ENCODE data around the gene PHF24.
"Not testable (repeated sequence)": the region's sequence is repeated elsewhere in the genome, so short reads cannot be mapped to it uniquely, and the experiment has no call there.

Gene PHF24
- total RNA-seq = 0 reads per million in 3 donors

DNA sequence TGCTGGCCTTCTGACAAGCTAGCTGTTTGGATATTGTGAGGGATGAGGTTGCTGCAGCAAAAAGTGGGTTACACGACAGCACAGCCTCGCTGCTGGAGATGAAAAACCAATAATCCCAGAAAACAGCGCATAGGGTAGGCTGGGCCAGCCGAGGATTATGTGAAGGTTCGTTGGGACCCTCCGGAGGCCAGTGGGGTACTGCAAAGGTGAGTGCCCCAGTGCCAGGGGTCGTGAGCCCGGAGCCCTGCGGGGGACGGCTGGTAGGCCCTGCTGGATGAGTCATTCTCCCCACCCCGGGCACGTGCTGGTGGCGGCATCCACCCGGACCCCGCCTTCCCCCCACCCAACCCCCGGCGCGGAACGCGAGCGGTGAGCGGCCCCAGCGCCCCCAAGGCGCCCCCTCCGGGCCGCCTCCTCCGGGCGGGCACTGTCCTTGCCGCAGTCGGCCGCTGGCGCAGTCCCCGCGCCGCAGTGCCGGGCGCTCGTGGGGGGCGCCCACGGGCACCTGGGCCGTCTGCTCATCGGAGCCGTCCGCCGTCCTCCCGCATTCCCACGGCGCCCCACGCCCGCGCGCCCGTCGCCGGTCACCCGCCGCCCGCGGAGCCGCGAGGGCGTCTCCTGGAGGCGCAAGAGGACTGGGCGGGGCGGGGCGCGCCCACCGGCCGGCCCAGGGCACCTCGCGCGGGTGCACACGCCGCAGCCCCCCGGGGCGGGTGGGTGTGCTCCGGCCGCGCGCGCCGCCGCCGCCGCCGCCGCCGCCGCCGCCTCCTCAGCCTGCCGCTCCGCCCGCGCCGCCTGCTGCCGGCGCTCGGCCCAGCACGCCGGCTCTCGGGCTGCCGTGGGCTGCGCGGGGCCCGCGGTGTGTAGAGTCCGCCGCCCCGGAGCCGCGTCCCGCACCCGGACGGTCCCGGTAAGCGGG lies at the start of gene PHF24:
TSS of gene PHF24 (plus strand) at position 794 of the 919 bp plus-strand sequence. CDS start 13,014 bp downstream, outside the sequence.
- no peak for DNase-seq
- peaks cover 30% of the 10 kb centered on the region for H3K27me3 ChIP-seq (replicated peaks; ENCODE audit: control insufficient read depth, insufficient read depth, low read length, poor library complexity, severe bottlenecking)
- peak within 1 kb of the TSS; percentile 39 for H3K4me3 ChIP-seq (ENCODE audit: insufficient read depth, low read depth, low read length, poor library complexity, severe bottlenecking)
- no peaks in the 10 kb centered on the region for H3K36me3 ChIP-seq (ENCODE audit: control insufficient read depth, insufficient read depth, low read length)
- H3K27ac ChIP-seq (ENCODE audit: insufficient read depth, low read length, poor library complexity, severe bottlenecking) = no peak within 1 kb of the TSS
- no peaks in the 10 kb centered on the region for H3K9me3 ChIP-seq (ENCODE audit: control insufficient read depth, low read length)
- H3K4me1 ChIP-seq (ENCODE audit: control insufficient read depth, insufficient read depth, low read length, poor library complexity, severe bottlenecking) = peaks cover 5% of the 10 kb centered on the region

- DNase-seq = no peak
- Histone ChIP-seq H3K27ac (ENCODE audit: insufficient read depth, low read length, poor library complexity, severe bottlenecking) (no peak overlapping the region), H3K4me1 (ENCODE audit: control insufficient read depth, insufficient read depth, low read length, poor library complexity, severe bottlenecking) (no peaks in the 10 kb centered on the region), H3K27me3 (replicated peaks; ENCODE audit: control insufficient read depth, insufficient read depth, low read length, poor library complexity, severe bottlenecking) (no peaks in the 10 kb centered on the region), H3K36me3 (ENCODE audit: control insufficient read depth, insufficient read depth, low read length) (no peaks in the 10 kb centered on the region), H3K4me3 (ENCODE audit: insufficient read depth, low read depth, low read length, poor library complexity, severe bottlenecking) (no peak overlapping the region), H3K9me3 (ENCODE audit: control insufficient read depth, low read length) (no peaks in the 10 kb centered on the region)
Measured at GRCh38 chr9:34927061-34927460, 31.0 kb upstream of the PHF24 start.

GRCh38 chr9:34928921-34929320 lies 29.2 kb upstream of the PHF24 start:
- no peaks in the 10 kb centered on the region for H3K27me3 ChIP-seq (replicated peaks; ENCODE audit: control insufficient read depth, insufficient read depth, low read length, poor library complexity, severe bottlenecking)
- DNase-seq = no peak
- no peaks in the 10 kb centered on the region for H3K36me3 ChIP-seq (ENCODE audit: control insufficient read depth, insufficient read depth, low read length)
- H3K9me3 ChIP-seq (ENCODE audit: control insufficient read depth, low read length) = no peaks in the 10 kb centered on the region
- no peak overlapping the region for H3K27ac ChIP-seq (ENCODE audit: insufficient read depth, low read length, poor library complexity, severe bottlenecking)
- no peak overlapping the region for H3K4me3 ChIP-seq (ENCODE audit: insufficient read depth, low read depth, low read length, poor library complexity, severe bottlenecking)
- no peaks in the 10 kb centered on the region for H3K4me1 ChIP-seq (ENCODE audit: control insufficient read depth, insufficient read depth, low read length, poor library complexity, severe bottlenecking)

DNA sequence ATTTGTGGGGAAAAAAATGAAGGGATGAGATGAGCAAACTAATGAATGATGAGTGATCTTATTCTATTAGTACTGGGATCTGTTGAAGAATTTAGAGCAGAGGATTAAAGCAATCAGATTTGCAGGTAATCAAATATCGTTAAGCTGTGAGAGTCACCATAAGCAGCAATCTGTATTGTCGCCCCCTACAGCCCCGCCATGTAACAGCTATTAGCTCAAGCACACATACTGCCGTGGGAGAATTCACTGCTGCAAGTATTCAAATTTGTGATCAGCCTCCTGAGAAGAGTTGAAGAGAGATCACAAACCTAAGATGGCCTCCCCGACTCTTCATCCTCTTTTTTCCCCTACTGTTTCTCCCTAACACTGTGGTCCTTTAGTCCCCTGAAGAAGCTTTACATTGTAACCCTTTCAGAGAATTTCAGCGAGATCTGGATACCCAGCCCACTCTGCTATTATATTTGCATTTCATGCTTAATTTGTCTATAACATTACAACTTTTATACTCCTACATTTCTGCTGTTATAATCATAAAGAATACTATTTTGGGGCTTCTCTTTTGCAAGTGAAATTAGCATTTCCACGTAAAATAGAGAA lies 28.5 kb upstream of the PHF24 start:
- no peaks in the 10 kb centered on the region for H3K9me3 ChIP-seq (ENCODE audit: control insufficient read depth, low read length)
- H3K27me3 ChIP-seq (replicated peaks; ENCODE audit: control insufficient read depth, insufficient read depth, low read length, poor library complexity, severe bottlenecking) = no peaks in the 10 kb centered on the region
- no peaks in the 10 kb centered on the region for H3K4me1 ChIP-seq (ENCODE audit: control insufficient read depth, insufficient read depth, low read length, poor library complexity, severe bottlenecking)
- H3K36me3 ChIP-seq (ENCODE audit: control insufficient read depth, insufficient read depth, low read length) = no peaks in the 10 kb centered on the region
- no peak overlapping the region for H3K4me3 ChIP-seq (ENCODE audit: insufficient read depth, low read depth, low read length, poor library complexity, severe bottlenecking)
- DNase-seq = no peak
- H3K27ac ChIP-seq (ENCODE audit: insufficient read depth, low read length, poor library complexity, severe bottlenecking) = no peak overlapping the region

DNA sequence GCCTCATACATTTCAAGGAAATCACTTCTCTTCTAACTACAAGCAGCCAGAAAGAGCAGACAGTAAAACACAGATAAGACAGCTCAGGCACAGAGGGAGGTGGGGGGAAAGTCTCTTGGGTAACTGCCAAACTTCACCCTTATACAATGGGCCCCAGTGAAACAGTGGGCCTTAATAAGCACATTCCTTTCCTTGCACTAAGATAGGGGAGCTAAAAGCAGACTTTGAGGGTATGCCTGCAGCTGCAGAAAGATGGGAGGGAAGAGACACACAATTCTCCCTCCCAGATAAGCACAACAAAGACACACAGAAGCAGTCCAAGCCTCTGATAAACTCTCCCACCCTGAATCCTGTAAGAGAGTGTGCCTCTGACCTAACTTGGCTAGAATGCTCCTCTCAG lies 18.1 kb upstream of the PHF24 start:
- H3K4me3 ChIP-seq (ENCODE audit: insufficient read depth, low read depth, low read length, poor library complexity, severe bottlenecking); H3K9me3 ChIP-seq (ENCODE audit: control insufficient read depth, low read length); H3K4me1 ChIP-seq (ENCODE audit: control insufficient read depth, insufficient read depth, low read length, poor library complexity, severe bottlenecking); DNase-seq; H3K36me3 ChIP-seq (ENCODE audit: control insufficient read depth, insufficient read depth, low read length); H3K27ac ChIP-seq (ENCODE audit: insufficient read depth, low read length, poor library complexity, severe bottlenecking); H3K27me3 ChIP-seq (replicated peaks; ENCODE audit: control insufficient read depth, insufficient read depth, low read length, poor library complexity, severe bottlenecking): not testable (repeated sequence)

- Histone ChIP-seq H3K4me1 (ENCODE audit: control insufficient read depth, insufficient read depth, low read length, poor library complexity, severe bottlenecking) (no peaks in the 10 kb centered on the region), H3K36me3 (ENCODE audit: control insufficient read depth, insufficient read depth, low read length) (no peaks in the 10 kb centered on the region), H3K4me3 (ENCODE audit: insufficient read depth, low read depth, low read length, poor library complexity, severe bottlenecking) (no peak overlapping the region), H3K9me3 (ENCODE audit: control insufficient read depth, low read length) (no peaks in the 10 kb centered on the region), H3K27ac (ENCODE audit: insufficient read depth, low read length, poor library complexity, severe bottlenecking) (no peak overlapping the region), H3K27me3 (replicated peaks; ENCODE audit: control insufficient read depth, insufficient read depth, low read length, poor library complexity, severe bottlenecking) (peaks cover 3% of the 10 kb centered on the region)
- DNase-seq = no peak
Measured at GRCh38 chr9:34948451-34948850, 9.6 kb upstream of the PHF24 start.

- Histone ChIP-seq H3K27ac (ENCODE audit: insufficient read depth, low read length, poor library complexity, severe bottlenecking) (no peak overlapping the region), H3K4me3 (ENCODE audit: insufficient read depth, low read depth, low read length, poor library complexity, severe bottlenecking) (no peak overlapping the region), H3K27me3 (replicated peaks; ENCODE audit: control insufficient read depth, insufficient read depth, low read length, poor library complexity, severe bottlenecking) (peaks cover 13% of the 10 kb centered on the region), H3K4me1 (ENCODE audit: control insufficient read depth, insufficient read depth, low read length, poor library complexity, severe bottlenecking) (peaks cover 5% of the 10 kb centered on the region), H3K9me3 (ENCODE audit: control insufficient read depth, low read length) (no peaks in the 10 kb centered on the region), H3K36me3 (ENCODE audit: control insufficient read depth, insufficient read depth, low read length) (no peaks in the 10 kb centered on the region)
- no peak for DNase-seq
Measured at GRCh38 chr9:34954225-34954624, 3.9 kb upstream of the PHF24 start.

DNA sequence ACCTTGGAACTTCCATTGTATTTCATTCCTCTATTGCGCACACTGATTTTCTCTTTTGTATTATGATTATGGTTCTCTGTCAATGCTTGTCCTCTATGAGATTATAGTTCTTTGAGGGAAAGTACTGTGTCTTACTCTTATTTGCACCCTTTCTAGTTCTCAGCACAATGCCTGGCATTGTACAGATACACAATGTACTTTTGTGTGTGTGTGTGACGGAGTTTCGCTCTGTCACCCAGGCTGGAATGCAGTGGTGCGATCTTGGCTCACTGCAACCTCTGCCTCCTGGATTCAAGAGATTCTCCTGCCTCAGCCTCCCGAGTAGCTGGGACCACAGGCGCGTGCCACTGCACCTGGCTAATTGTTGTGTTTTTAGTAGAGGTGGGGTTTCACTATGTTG lies 2.0 kb upstream of the PHF24 start:
- H3K4me3 ChIP-seq (ENCODE audit: insufficient read depth, low read depth, low read length, poor library complexity, severe bottlenecking); H3K36me3 ChIP-seq (ENCODE audit: control insufficient read depth, insufficient read depth, low read length); DNase-seq; H3K9me3 ChIP-seq (ENCODE audit: control insufficient read depth, low read length); H3K4me1 ChIP-seq (ENCODE audit: control insufficient read depth, insufficient read depth, low read length, poor library complexity, severe bottlenecking); H3K27ac ChIP-seq (ENCODE audit: insufficient read depth, low read length, poor library complexity, severe bottlenecking): not testable (repeated sequence)
- peaks cover 30% of the 10 kb centered on the region for H3K27me3 ChIP-seq (replicated peaks; ENCODE audit: control insufficient read depth, insufficient read depth, low read length, poor library complexity, severe bottlenecking)

GRCh38 chr9:34956648-34957047 lies 1.4 kb upstream of the PHF24 start:
- Histone ChIP-seq H3K36me3 (ENCODE audit: control insufficient read depth, insufficient read depth, low read length) (no peaks in the 10 kb centered on the region), H3K27ac (ENCODE audit: insufficient read depth, low read length, poor library complexity, severe bottlenecking) (no peak overlapping the region), H3K4me1 (ENCODE audit: control insufficient read depth, insufficient read depth, low read length, poor library complexity, severe bottlenecking) (peaks cover 5% of the 10 kb centered on the region), H3K9me3 (ENCODE audit: control insufficient read depth, low read length) (no peaks in the 10 kb centered on the region), H3K4me3 (ENCODE audit: insufficient read depth, low read depth, low read length, poor library complexity, severe bottlenecking) (no peak overlapping the region), H3K27me3 (replicated peaks; ENCODE audit: control insufficient read depth, insufficient read depth, low read length, poor library complexity, severe bottlenecking) (peaks cover 30% of the 10 kb centered on the region)
- no peak for DNase-seq

DNA sequence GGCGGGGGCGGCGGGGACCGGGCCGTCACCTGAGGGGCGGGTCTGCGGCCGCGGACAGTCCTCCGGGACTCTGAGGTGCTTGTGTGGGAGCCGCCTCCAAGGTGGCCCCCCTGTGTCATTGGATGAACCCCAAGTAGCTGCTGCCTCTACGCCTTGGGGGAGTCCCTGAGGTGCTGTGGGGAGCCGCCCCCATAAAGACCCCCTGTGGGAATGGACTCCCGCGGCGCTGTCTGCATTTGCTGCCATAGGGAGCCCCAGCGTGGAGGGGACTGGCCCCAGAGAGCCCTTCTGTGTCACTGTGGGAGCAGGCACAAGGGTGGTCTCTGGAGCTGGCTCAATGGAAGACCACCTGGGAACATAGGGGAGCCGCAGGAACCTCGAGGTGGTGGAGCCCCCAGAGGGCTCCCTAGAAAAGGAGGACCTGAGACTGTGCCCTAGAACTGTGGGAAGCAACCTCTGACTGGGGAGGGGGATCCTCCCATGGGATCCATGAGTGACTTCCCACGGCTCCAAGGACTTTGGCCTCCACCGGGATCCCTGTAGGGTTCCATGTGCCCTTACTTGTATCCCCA lies 412 bp downstream of the PHF24 start:
- H3K27me3 ChIP-seq (replicated peaks; ENCODE audit: control insufficient read depth, insufficient read depth, low read length, poor library complexity, severe bottlenecking) = peaks cover 26% of the 10 kb centered on the region
- no peak for DNase-seq
- H3K4me1 ChIP-seq (ENCODE audit: control insufficient read depth, insufficient read depth, low read length, poor library complexity, severe bottlenecking) = peaks cover 5% of the 10 kb centered on the region
- H3K4me3 ChIP-seq (ENCODE audit: insufficient read depth, low read depth, low read length, poor library complexity, severe bottlenecking) = peak overlapping the region; percentile 39
- H3K27ac ChIP-seq (ENCODE audit: insufficient read depth, low read length, poor library complexity, severe bottlenecking) = no peak overlapping the region
- H3K9me3 ChIP-seq (ENCODE audit: control insufficient read depth, low read length) = no peaks in the 10 kb centered on the region
- H3K36me3 ChIP-seq (ENCODE audit: control insufficient read depth, insufficient read depth, low read length) = no peaks in the 10 kb centered on the region

Measured in effector memory CD4-positive, alpha-beta T cell (primary cell).